ENCODE data around the gene TEDDM1. TPM values are rescaled to one million over a fixed set of nuclear protein-coding genes. Genes with fewer than 3 reads are reported as not detected.

Gene TEDDM1
- total RNA-seq, 1 donor from 2014 or later = not detected

GRCh38 chr1:182350839-182351238 is 49.6 kb downstream of the TEDDM1 start:
- Mint-ChIP-seq H3K36me3 (ENCODE audit: low read depth) (no peaks in the 10 kb centered on the region), H3K9me3 (no peaks in the 10 kb centered on the region), H3K27ac (no peak overlapping the region), H3K27me3 (peaks cover 3% of the 10 kb centered on the region), H3K4me3 (no peak overlapping the region), H3K4me1 (no peaks in the 10 kb centered on the region)
- intact Hi-C loops (cut with micrococcal nuclease) = no loop called here
- TF ChIP-seq, protein P1, sequence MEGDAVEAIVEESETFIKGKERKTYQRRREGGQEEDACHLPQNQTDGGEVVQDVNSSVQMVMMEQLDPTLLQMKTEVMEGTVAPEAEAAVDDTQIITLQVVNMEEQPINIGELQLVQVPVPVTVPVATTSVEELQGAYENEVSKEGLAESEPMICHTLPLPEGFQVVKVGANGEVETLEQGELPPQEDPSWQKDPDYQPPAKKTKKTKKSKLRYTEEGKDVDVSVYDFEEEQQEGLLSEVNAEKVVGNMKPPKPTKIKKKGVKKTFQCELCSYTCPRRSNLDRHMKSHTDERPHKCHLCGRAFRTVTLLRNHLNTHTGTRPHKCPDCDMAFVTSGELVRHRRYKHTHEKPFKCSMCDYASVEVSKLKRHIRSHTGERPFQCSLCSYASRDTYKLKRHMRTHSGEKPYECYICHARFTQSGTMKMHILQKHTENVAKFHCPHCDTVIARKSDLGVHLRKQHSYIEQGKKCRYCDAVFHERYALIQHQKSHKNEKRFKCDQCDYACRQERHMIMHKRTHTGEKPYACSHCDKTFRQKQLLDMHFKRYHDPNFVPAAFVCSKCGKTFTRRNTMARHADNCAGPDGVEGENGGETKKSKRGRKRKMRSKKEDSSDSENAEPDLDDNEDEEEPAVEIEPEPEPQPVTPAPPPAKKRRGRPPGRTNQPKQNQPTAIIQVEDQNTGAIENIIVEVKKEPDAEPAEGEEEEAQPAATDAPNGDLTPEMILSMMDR (IDR thresholded peaks at IDR 0.05) = no peak
- ATAC-seq (ENCODE audit: low read depth) = no peak
- POLR2A ChIA-PET = no interaction called here
- CTCF ChIA-PET = no interaction called here
- DNase-seq = no peak

- peaks cover 3% of the 10 kb centered on the region for H3K27me3 Mint-ChIP-seq
- no peaks in the 10 kb centered on the region for H3K36me3 Mint-ChIP-seq (ENCODE audit: low read depth)
- no peak for DNase-seq
- no peaks in the 10 kb centered on the region for H3K9me3 Mint-ChIP-seq
- no peak overlapping the region for H3K27ac Mint-ChIP-seq
- no peak overlapping the region for H3K4me3 Mint-ChIP-seq
- no peaks in the 10 kb centered on the region for H3K4me1 Mint-ChIP-seq
- ChIA-PET POLR2A (no interaction called here), CTCF (interaction anchor here (1.4 kb wide), 1 partner anchor 206 kb away, joined by 3 read pairs; no protein-coding TSS in a partner anchor)
- intact Hi-C loops (cut with micrococcal nuclease) = no loop called here
- TF ChIP-seq, protein P1 (IDR thresholded peaks at IDR 0.05) = no peak
- ATAC-seq (ENCODE audit: low read depth) = no peak
Measured at GRCh38 chr1:182348961-182349747, 51.3 kb downstream of the TEDDM1 start.

Other genes starting within 250 kb of the TEDDM1 start
- 36.8 and 37.8 TPM in 2 replicates for gene GLUL, start 8.9 kb downstream of the TEDDM1 start, total RNA-seq
- gene RGSL1, start 49.5 kb upstream of the TEDDM1 start, total RNA-seq = not detected in 2 replicates
- 10.0 and 11.1 TPM in 2 replicates for gene RNASEL, start 188.6 kb upstream of the TEDDM1 start, total RNA-seq
- gene RGS16, start 203.7 kb upstream of the TEDDM1 start, total RNA-seq = 2.6 TPM in 2 replicates

All from activated B cell treated with CpG ODN at 0.5 μM for 24 hours (primary cell).